ENCODE data around the gene AKT3.

- TF ChIP-seq JUN (IDR thresholded peaks at IDR 0.05; ENCODE audit: low read depth, low read length) (no peak), BACH1 (IDR thresholded peaks at IDR 0.05; ENCODE audit: low read length) (no peak), EZH2 (IDR thresholded peaks at IDR 0.05; ENCODE audit: low read depth, low read length, severe bottlenecking) (no peak), YY1 (IDR thresholded peaks at IDR 0.05; ENCODE audit: low read depth, low read length) (no peak), TEAD4 (IDR thresholded peaks at IDR 0.05; ENCODE audit: low read depth, low read length) (no peak)
These were observed 5.9 kb downstream of the AKT3 start for GRCh38 chr1:243844186-243844585.

Measured in H1 (cell line).